Left lung (tissue), 10 donors: ENCODE data around the gene GBA3. TPM values are rescaled to one million over a fixed set of nuclear protein-coding genes. Genes with fewer than 3 reads are reported as not detected.

ENCODE experiments used
- ATAC-seq: fragments of 200-7000 bp; cut with Tn5 transposase; one replicate; pipeline ENCODE4 v1.9.1; 2020; ENCODE audit warnings: moderate library complexity
- DNase-seq, 4 donors: peaks; one replicate each; pipeline ENCODE4 v3.0.0-alpha.2; 2013 to 2020
- H3K27ac ChIP-seq, 2 donors: fragments of 200-600 bp; sonication (generic) in 1 of 2; one replicate each; pipeline versions ENCODE4 v1.5.0 to v1.8.0; 2020 to 2021
- H3K27me3 ChIP-seq, 2 donors: fragments of 200-600 bp; sonication (generic) in 1 of 2; one replicate each; pipeline versions ENCODE4 v1.5.0 to v1.8.0; 2020 to 2021
- H3K36me3 ChIP-seq, 2 donors: fragments of 200-600 bp; sonication (generic) in 1 of 2; one replicate each; pipeline versions ENCODE4 v1.5.0 to v1.8.0; 2020 to 2021
- H3K4me1 ChIP-seq, 2 donors: fragments of 200-600 bp; one replicate each; pipeline ENCODE4 v1.8.0; 2021
- H3K4me3 ChIP-seq, 2 donors: fragments of 200-600 bp; sonication (generic) in 1 of 2; one replicate each; pipeline versions ENCODE4 v1.5.0 to v1.8.0; 2020 to 2021; ENCODE audit warnings: mild to moderate bottlenecking in 1 of 2
- H3K9me3 ChIP-seq, 2 donors: fragments of 200-600 bp; sonication (generic) in 1 of 2; one replicate each; pipeline versions ENCODE4 v1.5.0 to v1.8.0; 2020 to 2021
- CTCF ChIP-seq, 2 donors: fragments of 200-600 bp; sonication (generic) in 1 of 2; IDR thresholded peaks; one replicate each; pipeline versions ENCODE4 v1.5.0 to v1.8.0; 2021; ENCODE audit warnings: antibody characterized with exemption in 2 of 2
- intact Hi-C, 2 donors: fragments of 100-400 bp; cut with DNase I; formaldehyde crosslinking; loops; one replicate each; pipeline versions ENCODE4 v1.11.2 to v1.14.2; 2022
- polyA plus RNA-seq, 6 donors: library from polyadenylated mRNA; unstranded; fragments of 120-200 nt; gene quantifications; one replicate each; pipeline ENCODE4 v1.2.1, GENCODE V29; 2013; ENCODE audit not compliant: insufficient read length in 6 of 6
- total RNA-seq, 2 donors: library from RNA; stranded (reverse); fragmentation: NEBNext Ultra II Directional; extraction: Animal tissue kit (Norgen Biotek cat#: 25700); gene quantifications; one replicate each; pipeline ENCODE4 v1.2.1, GENCODE V29; 2021
- donor health status: DM: no; HTN: yes; CAD: no.
- donor health status: DM: no; HTN: no; CAD: no.

Gene GBA3
- total and polyA plus RNA-seq, 8 donors, result 0.07 to 0.14 (median 0.13) TPM; not detected in 5

- no peak overlapping the region for H3K4me3 ChIP-seq
- H3K4me1 ChIP-seq, result no peaks in the 10 kb centered on the region
- DNase-seq, result no peak
- H3K36me3 ChIP-seq, result no peaks in the 10 kb centered on the region
- no peak for TF ChIP-seq CTCF (IDR thresholded peaks at IDR 0.05)
- no peaks in the 10 kb centered on the region for H3K27me3 ChIP-seq
- intact Hi-C loops, result no loop called here
- no peak for ATAC-seq
- no peaks in the 10 kb centered on the region for H3K9me3 ChIP-seq
- no peak overlapping the region for H3K27ac ChIP-seq
These were observed 102.0 kb downstream of the GBA3 start for GRCh38 chr4:22794732-22795131.

- H3K27me3 ChIP-seq, result no peaks in the 10 kb centered on the region
- no peaks in the 10 kb centered on the region for H3K36me3 ChIP-seq
- DNase-seq (no peak), ATAC-seq (no peak)
- no peaks in the 10 kb centered on the region for H3K9me3 ChIP-seq
- no peak overlapping the region for H3K4me3 ChIP-seq
- H3K27ac ChIP-seq, result no peak overlapping the region
- TF ChIP-seq CTCF (IDR thresholded peaks at IDR 0.05), result no peak
- no peaks in the 10 kb centered on the region for H3K4me1 ChIP-seq
- intact Hi-C loops, result no loop called here
These were observed 108.7 kb downstream of the GBA3 start for GRCh38 chr4:22801391-22801790.

- Histone ChIP-seq H3K27ac (no peak overlapping the region), H3K4me1 (no peaks in the 10 kb centered on the region), H3K9me3 (no peaks in the 10 kb centered on the region), H3K36me3 (no peaks in the 10 kb centered on the region), H3K27me3 (no peaks in the 10 kb centered on the region), H3K4me3 (no peak overlapping the region)
- DNase-seq (no peak), ATAC-seq (no peak)
- no peak for TF ChIP-seq CTCF (IDR thresholded peaks at IDR 0.05)
- intact Hi-C loops, result no loop called here
These were observed 110.1 kb downstream of the GBA3 start for GRCh38 chr4:22802876-22803275.

- Histone ChIP-seq H3K36me3 (no peaks in the 10 kb centered on the region), H3K27me3 (no peaks in the 10 kb centered on the region), H3K27ac (no peak overlapping the region), H3K9me3 (no peaks in the 10 kb centered on the region), H3K4me1 (no peaks in the 10 kb centered on the region), H3K4me3 (no peak overlapping the region)
- ATAC-seq (no peak), DNase-seq (no peak)
- no peak for TF ChIP-seq CTCF (IDR thresholded peaks at IDR 0.05)
- intact Hi-C loops, result no loop called here
These were observed 110.8 kb downstream of the GBA3 start for GRCh38 chr4:22803512-22803911.

- no peaks in the 10 kb centered on the region for H3K27me3 ChIP-seq
- no peak for TF ChIP-seq CTCF (IDR thresholded peaks at IDR 0.05)
- DNase-seq (no peak), ATAC-seq (no peak)
- H3K4me3 ChIP-seq, result no peak overlapping the region
- no peak overlapping the region for H3K27ac ChIP-seq
- H3K36me3 ChIP-seq, result no peaks in the 10 kb centered on the region
- intact Hi-C loops, result no loop called here
- no peaks in the 10 kb centered on the region for H3K9me3 ChIP-seq
- H3K4me1 ChIP-seq, result no peaks in the 10 kb centered on the region
These were observed 122.2 kb downstream of the GBA3 start for GRCh38 chr4:22814906-22815305.
